GM10847 (cell line): Measurements from ENCODE around the gene SCD5.

ENCODE experiments used
- POLR2A ChIP-seq: IDR thresholded peaks from 2 replicates; pipeline ENCODE4 v1.6.1; 2011; ENCODE audit not compliant: insufficient read length; ENCODE audit errors: extremely low read depth

Gene SCD5

DNA sequence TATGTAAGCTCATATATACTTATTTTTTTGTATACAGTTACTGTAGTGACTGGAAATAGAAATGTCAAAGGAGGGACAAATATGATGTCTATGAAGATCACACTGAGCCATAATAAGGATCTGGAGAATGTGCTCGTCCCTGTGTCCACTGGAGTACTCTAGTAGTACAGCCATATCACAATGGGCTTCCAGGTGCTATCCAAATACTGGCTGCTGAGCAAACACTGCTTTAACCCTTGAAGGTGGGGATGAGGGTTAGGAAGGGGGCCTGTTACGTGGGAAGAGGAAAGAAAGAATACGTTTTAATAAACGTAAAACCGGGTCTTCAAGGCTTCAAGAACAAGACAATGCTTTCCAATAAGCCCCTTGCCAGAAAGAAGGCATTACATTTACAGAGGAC lies 207.0 kb downstream of the SCD5 start:
- no peak for TF ChIP-seq POLR2A

DNA sequence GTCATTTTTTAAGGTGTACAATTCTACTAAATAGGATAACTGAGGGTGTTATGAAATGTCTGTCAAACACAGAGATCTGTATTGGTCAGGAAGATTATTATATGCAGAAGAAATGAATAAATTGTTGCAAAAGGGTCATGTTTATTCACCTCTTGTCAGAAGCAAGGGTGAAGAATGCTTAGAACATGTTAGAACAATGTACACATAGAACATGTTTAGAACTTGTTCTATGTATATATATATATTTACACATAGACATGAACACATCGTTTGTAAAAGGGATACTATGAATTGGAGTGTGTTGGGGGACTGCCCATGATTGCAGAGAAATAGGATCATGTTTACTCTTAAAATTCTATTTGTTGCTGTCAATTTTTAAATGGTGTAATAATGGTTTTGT lies 208.8 kb downstream of the SCD5 start:
- no peak for TF ChIP-seq POLR2A

DNA sequence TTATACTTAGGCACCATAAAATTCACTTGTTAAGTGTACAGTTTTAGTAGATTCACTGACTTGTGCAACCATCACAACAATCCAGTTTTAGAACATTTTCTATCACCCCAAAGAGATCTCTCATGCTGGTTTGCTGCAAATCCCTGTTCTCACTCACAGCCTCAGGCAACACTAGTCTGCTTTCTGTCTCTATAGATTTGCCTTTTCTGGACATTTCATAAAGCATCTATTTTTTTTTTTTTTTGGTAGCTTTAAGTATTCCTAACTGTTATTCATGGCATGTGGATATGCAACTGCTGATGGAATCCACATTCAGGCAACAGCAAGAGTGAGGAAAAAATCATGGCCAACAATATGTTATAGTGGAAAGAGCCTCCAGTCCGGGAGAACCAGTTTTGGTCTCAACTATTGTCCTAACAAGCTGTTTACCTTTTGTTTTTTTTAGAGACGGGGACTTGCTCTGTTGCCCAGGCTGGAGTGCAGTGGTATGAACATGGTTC lies 209.8 kb downstream of the SCD5 start:
- TF ChIP-seq POLR2A = no peak

DNA sequence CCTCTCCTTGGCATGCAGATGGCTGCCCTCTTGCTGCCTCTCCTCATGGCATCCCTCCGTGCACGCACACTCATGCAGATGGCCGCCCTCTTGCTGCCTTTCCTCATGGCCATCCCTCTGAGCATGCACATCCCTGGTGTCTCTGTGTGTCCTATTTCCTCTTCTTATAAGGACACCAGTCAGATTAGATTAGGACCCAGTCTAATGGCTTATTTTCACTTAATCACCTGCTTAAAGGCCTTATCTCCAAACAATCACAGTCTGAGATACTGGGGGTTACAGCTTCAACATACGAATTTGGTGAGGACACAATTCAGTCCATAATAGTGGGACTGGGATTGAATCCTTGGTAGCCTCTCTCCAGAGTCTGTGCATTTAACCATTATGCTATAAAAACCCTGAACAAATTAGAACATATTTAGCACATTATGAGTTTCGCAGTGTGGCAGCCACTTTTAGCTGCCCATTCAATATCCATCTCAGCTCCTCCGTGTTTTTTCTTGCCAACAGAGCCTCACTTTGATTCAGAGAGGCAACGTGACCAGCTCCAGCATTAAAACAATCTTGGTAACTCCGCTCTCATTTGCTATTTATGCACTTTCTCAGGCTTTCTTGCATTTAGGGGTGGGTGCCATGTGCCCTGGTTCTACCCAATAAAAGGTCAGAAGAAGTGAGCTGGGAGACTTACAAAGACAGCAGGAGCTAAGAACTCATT lies 210.6 kb downstream of the SCD5 start:
- TF ChIP-seq POLR2A = no peak

DNA sequence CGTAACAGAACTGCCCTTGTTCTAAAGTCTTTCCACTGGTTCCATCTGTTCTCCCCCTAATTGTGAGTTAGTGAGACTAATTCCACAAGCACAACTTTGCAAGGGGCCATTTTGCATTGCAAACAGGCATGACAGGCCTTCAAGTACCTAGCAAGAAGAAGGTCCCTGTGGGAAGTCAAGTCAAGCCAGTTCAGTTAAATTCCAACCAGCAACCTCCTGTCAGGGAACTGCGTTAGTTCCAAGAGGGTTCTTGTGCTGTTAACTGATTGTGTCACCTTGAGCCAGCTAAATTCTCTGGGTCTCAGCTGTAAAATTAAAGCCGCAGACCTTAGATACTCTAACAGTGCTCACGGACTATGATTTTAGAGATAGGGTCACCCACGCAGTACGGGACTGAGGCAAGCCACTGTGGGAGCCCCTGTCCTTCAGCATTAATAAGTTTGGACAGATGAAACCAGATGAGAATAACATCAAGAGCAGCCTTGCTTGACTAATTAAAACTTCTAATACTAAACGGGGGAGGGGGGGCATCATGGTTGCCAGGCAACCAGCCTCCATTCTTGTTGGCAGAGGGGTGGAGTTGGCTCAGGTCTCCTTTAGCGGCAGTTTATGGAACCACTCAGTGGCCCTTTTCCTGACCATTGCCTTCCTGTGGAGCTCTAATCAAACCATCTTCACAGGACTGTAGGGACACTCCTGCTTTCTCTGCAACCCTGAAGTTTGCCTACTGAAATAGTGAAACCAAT lies 212.7 kb downstream of the SCD5 start:
- no peak for TF ChIP-seq POLR2A

DNA sequence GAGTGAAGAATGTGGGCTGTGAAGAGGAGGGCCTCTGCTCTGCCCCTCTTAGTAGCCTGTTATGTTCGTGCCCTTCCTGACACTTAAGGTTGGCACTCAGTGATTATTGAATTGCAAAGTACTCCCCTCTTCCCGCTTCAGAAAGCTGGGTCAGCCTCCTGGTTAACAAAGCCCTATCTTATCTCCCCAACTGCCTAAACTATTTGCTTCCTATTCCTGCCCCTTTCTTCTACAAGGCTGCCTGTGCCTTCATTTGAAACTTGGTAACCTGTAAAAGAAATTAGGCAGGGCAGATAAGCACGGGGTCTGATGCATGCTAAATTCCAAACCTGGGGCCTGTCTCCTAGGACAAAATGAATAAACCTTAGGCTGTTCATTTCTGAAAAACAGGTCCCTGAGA lies 213.7 kb downstream of the SCD5 start:
- TF ChIP-seq POLR2A = no peak

DNA sequence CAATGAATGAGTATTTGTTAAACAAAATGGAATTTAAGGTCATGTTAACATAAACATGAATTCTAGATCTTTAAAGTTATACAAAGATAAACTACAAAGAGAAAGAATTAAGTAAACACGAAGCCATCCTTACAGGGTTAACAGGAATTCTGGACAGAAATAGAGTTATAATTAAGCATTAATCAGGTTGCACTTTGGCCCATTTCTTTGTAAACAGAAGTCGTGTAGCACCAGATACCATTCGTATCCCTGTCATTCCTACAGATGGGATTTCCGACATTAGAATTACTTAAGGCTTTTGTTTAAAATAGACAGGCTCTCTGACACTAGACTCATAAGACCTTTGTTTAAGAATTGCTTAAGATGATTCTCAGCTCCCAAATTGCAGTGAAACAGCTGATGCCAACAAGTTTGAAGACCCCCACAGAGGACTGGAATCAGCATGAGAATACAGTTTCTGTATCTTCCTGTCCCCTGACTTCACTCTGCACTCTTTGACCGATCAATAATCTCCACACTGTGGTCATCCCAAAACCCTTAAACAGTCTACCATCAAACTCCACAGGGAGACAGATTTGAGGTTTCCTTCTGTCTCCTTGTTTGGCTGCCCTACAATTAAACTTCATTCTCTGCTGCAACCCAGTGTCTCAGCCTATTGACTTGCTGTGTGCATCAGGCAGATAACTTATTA lies 214.6 kb downstream of the SCD5 start:
- no peak for TF ChIP-seq POLR2A

DNA sequence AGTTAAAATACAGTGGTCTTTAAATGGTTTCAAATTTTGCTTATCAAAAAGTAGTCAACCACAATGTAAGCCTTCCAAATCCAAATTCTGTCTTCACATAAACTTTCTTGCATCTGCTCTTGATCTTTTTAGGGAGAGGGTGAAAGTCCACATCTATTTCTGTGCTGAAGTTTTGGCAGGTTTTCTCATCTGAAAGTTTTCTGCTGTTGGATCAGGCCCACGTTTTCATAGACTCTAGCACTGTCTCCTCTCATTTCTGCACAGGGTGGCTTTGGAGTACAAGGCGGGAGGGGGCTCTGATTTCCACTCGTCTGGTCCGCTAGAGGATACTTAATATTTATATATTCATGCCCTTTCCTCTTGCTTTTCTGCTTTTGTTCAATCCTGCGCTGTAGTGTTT lies 218.7 kb downstream of the SCD5 start:
- TF ChIP-seq POLR2A = no peak
